NCI-H2029 treated with DMSO at 0.1 percent for 48 hours (cell line): Measurements from ENCODE around the gene CSF1.
A peak's percentile ranks its signal among the peaks of the same experiment; 100 is the strongest.
"Not testable (repeated sequence)": the region's sequence is repeated elsewhere in the genome, so short reads cannot be mapped to it uniquely, and the experiment has no call there.

Experiments used
- DNase-seq: peaks from one replicate; lab custom pipeline; 2025; lab: John Stamatoyannopoulos, UW

CSF1 gene

DNA sequence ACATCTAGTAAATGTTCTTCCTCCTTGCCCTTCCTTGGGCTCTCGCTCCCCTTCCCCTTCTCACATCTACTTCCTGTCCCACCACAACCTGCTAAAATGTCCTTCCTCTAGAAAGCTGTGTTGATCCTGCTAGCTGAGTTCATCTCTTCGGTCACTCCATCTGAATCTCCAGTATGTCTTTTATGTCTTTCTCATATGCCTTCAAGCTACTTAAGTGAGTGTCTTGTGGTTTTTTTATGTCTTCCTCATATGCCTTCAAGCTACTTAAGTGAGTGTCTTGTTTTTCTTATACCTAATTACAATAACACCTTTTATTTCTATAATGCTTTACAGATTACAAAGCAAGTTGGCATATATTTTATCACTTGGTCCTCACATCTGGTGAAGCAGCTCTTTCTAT lies 33.9 kb downstream of the CSF1 start:
- no peak for DNase-seq

DNA sequence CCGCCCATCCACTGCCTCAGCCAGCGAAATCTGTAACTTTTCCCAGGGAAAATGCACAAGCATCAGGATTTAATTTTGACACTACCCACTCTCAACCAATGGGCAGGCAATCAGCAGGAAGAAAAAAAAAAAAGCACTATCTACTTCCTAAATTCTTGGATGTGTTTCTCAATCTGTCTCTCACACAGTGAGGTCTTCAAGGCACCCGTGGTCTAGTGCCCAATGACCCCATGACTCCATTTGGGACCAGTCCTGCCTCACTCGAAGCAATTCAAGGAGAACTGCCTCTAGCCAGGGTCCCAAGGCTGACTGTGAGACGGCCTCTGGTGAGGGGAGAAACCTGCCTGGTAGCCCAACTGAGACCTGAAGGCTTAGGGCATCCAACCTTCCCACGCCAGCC lies 35.9 kb downstream of the CSF1 start:
- DNase-seq, result no peak

DNA sequence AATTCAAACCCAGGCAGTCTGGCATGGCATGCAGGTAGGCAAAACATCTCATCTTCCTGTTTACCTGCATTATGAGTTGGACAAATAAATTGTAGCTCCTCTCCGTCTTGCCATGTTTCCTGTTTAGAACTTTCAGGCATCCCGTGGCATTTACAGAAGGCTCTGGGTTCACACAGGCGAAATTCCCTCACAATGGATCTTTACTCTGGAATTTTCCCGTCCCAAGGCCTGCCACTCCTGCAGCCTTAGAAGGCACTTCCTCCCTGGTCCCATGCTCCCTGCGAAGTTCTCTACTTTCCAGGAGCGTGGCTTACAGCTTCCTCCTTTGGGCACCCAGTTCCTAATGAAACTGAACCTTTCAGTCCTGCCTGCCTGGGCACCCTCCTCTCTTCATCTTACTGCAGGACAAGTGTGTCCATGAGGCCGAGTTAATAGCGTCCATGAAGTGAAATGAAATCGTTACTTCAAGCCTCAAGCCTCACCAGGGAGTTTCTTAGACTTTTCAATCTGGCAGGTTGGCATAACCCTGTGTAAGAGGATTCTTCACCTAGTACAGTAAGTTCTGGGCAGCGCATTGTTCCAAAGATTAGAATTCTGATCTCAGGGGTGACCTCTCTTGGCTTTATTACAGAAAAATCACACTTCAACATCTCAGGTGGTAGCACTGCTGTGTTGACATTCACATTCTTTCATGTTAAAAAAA lies 37.1 kb downstream of the CSF1 start:
- DNase-seq, result no peak

DNA sequence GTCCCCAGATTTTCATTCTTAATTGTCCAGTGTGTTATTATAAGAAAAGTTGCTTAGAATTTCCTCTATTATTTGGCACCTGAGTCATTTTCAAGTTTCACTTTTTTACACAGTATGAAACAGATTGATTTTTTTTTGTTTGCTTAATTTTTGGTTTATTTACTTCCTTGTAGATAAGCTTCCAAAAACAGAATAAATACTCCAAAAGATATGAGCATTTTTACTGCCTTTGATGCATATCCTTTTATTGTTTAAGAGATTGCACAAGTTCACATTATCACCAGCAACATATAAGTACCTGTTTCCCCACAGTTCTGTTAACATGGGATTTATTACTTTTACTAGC lies 37.6 kb downstream of the CSF1 start:
- DNase-seq, result no peak

DNA sequence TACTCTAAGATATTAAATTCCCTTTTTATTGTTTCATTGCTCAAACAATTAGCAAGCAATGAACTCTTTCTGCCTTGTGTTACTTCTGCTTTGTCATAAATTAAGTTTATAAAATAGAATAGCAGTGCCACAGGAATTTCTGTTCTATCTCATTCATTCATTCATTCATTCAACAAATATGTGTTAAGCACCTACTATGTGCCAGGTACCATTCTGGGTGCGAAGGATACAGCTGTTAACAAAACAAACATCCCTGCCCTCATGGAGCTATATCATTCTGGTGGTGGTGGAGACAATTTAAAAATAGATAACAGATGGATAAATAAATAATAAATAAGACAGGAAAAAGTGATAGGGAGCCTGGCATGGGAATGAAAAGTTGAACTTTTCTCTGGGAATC lies 39.4 kb downstream of the CSF1 start:
- DNase-seq, result no peak

DNA sequence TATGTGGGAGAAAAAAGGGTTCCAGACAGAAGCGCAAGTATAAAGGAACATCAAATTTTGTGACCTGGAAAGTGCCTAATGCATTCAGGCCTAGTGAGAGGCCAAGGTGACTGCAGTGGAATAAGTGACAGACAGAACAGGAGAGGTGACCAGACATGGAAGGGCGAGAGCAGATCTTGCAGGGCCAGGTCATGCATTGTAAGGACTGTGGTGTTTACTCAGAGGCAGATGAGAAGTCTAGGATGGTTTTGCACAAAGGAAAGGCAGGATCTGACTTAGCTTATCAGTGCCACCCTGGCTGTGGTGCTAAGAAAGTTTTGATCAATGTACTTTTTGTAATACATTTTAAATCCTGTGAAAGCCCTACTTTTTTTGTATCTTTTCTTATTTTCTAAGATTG lies 39.9 kb downstream of the CSF1 start:
- DNase-seq, result no peak

DNA sequence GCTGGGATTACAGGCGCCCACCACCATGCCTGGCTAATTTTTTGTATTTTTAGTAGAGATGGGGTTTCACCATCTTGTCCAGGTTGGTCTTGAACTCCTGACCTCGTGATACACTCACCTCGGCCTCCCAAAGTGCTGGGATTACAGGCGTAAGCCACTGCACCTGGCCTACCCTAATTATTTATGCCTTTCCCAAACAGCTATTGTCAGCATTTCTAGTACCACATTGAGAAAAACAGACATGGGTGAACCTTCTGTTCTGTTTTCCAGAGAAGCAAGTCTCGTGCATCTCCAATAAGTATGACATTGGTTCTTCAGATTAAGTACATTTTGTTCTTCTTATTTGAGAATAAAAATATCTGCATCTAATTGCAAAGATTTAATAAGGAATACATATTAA lies 40.9 kb downstream of the CSF1 start:
- not testable (repeated sequence) for DNase-seq

DNA sequence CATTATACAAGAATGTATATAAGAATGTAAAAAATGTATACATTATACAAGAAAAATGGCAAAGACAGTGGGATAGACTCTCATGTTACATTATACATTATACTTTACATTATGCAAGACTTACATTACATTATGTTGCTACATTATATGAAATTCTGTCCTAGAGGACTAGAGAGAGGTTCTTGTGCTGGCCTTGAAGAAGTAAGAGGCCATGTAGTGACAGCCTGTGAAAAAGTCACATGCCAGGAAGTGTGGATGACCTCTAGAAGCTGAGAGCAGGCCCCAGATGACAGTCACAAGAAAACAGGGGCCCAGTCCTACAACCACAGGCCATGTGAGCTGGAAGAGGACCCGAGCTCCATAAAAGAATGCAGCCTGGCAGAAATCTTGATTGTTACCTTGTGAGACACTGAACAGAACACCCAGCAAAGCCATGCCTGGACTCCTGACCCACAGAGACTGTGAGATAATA lies 43.4 kb downstream of the CSF1 start:
- no peak for DNase-seq

DNA sequence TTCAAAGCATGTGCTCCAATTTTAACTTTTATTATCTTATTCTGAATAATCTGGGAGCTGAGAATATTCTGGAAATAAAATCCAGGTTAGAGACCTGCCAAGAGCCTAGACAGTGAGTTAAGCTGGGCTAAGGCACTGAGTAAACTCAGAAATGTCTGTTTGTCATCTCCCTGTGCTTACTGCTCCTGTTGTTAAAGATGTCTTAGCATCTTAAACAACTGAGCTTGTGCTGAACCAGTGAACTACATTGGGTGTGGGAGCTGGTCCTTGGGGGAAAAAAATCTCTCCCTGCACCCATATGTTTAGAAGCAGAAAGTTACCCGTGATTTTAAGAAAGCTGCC lies 49.0 kb downstream of the CSF1 start:
- no peak for DNase-seq

DNA sequence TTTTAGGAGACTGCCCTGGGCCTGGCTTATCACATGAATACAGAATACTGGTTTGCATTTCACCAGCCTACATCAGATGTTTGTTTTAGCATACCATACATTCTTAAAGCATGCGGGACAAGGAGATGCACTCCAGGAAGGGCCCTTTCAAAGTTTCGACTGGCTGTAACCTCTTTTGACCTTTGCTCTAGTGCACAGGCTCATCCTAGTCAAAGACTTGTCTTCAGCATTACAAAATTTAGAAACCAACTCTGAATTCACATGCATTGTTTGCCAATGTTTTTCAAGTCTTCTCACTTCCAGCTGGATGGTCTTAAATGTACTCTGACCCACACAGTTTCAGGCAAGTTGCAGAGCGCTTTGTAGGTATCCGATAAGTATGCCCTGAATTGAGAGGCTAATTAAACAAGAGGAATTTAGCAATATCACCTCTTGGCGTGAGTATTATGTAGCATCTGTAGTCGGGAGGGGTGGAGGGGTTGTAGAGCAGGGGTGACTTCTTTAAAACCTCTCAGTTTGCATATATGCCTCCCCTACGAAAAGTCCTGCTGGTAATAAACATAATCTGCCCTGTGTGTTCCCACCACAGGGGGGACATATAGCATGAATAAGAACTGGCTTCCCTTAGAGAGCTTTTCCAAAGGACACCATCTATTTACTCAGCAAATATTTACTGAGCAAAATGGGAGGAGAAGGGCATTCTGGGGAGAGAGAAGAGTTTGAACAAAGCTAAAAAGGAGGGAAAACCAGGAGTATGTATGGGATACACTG lies 49.5 kb downstream of the CSF1 start:
- peak; percentile 51 for DNase-seq

DNA sequence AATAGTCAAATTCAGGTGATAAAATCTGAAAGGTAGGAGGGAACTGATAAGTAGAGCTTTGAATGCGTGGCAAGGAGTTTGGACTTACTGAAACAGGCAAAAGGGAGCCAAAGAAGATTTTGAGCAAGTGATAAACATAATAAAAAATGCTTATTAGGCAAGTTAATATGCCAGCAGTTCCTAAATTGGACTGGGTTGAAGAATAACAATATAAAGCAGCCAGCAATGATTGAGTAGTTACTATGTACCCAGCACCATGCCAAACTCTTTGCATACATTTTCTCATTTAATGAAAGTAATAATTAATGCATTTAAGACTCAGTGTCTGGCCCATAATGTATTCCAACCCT lies 50.1 kb downstream of the CSF1 start:
- DNase-seq, result no peak

DNA sequence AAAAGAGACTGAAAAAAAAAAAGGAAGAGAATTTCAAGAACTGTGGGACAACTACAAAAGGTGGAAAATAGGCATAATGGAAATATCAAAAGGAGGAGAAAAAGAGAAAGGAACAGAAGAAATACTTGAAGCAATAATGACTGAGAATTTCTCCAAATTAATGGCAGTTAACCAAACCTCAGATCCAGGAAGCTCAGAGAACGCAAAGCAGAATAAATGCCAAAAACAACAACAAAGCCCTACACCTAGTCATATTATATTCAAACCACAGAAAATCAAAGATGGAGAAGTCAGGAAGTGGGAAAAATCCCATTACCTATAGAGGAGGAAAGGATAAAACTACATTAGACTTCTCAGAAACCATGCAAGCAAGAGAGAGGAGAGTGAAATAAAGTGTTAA lies 53.2 kb downstream of the CSF1 start:
- DNase-seq, result no peak

DNA sequence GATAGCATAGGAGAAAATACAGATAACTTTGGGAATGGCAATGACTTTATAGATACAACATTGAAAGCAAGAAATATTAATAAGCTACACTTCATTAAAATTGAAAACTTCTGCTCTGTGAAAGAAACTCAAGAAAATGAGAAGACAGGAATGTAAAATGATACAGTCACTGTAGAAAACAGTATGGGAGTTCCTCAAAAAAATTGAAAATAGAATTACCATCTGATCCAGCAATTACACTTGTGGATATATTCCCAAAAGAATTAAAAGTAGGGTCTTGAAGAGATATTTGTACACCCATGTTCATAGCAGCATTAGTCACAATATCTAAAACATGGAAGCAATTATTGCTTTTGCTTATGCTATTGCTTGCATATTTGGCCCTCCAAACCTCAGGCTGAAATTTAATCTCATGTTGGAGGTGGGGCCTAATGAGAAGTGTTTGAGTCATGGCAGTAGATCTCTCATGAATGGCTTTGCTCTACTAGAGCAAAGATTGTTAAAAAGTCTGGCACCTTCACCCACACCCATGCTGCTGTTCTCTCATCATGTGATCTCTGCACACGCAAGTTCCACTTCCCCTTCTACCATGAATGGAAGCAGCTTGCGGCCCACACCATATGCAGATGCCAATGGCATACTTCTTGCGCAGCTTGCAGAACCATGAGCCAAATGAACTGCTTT lies 58.6 kb downstream of the CSF1 start:
- peak; percentile 16 for DNase-seq

DNA sequence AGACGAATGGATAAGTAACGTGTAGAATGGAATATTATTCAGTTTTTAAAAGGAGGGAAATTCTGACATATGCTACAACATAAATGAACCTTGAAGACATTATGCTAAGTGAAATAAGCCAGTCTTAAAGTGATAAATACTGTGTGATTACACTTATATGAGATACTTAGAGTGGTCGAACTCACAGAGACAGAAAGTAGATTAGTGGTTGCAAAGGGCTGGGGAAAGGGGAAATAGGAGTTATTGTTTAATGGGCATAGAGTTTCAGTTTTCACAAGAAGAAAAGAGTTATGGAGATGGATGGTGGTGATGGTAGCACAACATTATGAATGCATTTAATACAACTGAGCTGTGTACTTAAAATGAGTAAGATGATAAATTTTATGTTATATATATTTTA lies 59.3 kb downstream of the CSF1 start:
- DNase-seq, result no peak

DNA sequence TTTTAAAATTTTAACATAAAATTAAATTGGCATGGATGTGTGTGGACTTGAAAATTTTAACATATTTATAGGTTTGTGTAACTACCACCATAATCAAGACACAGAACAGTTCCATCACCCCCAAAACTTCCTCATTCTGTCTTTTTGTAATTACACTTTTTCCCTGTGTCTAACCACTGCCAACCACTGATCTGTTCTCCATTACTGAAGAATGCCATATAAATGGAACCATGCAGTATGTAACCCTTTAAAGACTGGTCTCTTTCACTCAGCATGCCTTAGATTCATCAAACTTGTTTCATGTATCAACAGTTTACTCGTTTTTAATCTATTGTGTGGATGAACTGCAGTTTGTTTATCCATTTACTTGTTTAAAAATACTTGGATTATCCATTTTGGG lies 60.9 kb downstream of the CSF1 start:
- no peak for DNase-seq

DNA sequence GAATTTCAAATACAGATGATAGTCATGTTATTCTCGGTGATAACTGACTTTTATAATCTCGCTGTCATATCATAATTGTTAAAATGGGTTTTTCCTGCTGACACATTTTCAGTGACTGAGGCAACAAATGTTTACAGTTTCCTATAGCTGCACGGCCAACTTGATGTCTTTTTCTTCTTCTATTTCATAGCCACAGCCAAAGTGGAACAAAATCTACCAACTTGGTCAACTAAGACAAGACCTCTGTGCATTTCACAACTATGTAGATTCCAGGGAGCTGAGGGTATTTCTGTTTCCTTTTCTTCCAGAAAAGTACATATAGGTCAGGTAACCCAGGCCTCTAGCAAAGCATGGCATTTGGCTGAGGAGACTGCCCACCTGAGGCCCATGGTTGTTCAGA lies 63.5 kb downstream of the CSF1 start:
- DNase-seq, result no peak

DNA sequence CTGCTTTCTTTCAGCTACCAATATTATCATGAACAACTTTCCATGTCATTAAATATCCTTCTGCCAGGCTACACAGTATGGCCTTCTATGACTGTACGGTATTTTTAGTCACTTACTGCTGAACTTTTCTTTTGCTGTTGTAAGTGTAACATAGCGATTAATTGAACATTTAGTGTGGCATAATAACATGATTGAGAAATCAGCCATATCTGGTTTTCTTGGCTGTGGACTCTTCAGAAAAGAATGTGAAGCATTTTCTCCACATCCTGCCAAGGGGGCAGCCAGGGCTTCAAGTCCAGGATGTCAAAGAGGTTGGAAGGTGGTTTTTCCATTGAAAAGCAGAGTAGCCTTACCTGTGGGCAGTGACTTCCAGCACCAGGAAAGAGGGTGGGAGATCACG lies 65.1 kb downstream of the CSF1 start:
- no peak for DNase-seq

DNA sequence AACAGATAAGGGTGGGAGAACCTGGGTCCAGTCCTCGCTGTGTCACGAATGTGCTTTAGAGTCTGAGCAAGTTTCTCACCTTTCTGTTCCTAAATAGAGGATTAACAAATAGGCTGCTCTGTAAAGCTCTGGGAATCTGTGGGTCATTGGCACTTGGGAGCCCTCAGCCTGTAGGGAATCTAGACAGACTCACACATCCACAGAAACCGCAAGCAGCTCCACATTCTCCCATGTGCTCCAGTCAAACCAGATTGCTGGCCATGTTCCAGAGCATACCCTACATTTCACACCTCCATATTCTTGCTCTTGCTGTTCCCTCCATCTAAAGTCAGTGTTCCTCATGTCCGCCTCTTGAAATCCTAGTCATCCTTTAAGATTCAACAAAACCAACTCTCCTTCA lies 66.1 kb downstream of the CSF1 start:
- DNase-seq, result no peak

DNA sequence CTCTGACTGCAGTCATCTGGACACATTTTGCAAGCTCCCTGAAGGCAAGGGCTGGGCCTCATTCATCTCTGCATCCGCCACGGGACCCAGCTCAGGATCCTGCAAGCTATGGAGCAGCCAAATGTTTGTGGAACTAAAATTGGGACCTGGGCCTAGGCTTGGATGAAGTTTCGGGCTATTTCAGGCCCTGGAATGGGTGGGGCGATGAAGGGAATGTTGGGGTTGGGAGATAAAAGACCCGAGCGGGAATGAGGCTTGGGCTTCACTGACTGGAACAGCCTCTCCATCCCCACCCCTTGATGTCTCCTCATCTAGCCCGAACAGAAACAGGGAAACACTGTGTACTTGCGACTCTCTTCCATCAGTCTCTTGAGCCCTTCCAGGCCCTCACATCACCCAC lies 66.6 kb downstream of the CSF1 start:
- DNase-seq, result no peak

DNA sequence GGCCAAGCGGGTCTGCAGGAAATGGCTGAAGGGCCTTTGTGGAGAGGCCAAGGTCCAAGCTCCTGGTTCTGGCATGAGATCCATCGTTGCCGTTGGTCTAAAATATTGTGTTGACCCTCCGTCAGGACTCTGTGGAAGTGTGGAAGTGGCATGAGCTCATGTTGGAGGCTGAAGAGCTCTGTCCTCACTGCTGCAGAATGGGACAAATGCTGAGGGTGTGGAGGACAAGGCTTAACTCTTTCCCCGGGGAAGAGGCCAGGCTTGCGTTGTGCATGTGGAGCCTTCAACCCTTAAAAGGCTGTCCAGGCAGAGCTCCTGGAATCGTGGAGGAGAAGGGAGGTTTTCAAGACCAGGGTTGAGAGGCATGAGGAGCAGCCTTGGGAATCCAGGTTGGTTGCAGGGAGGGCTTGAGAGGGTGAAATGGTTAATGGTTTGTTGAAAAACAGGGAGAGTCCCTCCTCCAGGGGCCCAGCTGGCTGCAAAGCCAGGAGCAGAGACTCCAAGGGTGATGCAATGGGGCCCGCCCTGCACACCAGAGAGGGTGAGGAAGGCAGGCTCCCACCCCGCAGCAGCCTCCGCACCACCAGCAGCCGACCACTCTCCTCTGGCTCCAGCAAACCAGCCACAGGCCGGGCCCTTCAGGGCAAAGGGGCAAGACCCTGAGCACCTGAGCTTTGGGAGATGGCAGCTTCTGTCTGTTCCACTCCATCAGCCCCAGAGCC lies 67.2 kb downstream of the CSF1 start:
- no peak for DNase-seq

DNA sequence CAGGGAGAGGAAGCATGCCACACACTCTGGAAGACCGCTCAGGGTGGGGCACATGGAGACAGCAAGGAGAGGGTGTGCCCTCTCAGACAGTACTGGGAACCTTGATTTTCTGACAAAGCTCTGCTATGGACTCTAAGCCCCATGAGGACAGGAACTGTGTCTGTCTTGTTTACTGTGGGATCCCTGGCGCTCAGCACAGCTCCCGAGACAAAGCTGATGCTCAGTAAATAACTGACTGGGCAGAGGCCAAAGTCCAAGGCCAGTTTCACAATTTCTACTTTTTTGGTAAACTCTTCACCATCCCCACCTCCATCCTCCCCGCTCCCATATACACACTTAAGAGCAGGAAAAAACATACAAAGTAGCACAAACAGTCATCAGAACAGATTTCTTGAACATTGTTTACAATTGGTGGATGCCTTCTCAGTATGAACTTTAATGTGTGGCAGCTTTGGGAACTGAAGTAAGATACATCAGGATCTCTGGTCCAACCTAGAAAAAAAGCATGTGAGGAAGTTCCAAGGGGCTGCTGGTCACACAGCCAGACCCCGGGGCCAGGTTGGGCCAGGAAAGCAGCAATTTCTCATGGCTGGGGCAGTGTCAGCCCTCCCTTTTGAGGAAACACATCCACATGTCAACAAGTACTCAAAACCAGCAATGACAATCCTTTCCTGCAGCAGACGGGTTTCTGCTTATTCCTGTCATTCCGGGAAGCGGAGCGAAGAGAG lies 68.3 kb downstream of the CSF1 start:
- no peak for DNase-seq

DNA sequence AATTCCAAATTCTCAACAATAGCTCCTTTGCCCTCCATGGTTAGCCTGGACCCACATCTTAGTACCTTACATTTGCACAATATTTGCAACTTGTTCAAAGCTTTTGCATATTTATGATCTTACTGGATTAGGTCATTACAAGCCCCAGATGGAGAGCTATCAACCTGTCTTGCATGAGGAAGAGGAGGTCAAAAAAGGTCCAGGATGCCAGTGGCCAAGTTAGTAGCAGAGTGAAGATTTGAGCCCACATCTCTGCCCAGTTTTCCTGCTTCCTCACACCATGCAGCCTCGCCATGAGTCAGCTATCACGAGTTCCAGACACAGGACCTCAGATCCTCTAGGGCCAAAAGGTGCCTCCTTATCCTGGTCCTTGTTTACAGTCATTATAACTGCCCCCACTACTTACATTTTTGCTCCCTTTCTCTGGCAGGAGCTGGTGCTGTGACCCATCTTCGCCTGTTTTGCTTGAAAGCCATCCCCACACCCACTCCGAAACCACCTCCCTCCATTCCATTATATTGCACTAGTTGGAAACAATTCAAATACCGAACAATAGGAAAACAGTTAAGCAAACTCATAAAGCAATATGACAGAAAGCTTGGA lies 68.9 kb downstream of the CSF1 start:
- no peak for DNase-seq
